ENCODE data around the gene LARGE1.

DNA sequence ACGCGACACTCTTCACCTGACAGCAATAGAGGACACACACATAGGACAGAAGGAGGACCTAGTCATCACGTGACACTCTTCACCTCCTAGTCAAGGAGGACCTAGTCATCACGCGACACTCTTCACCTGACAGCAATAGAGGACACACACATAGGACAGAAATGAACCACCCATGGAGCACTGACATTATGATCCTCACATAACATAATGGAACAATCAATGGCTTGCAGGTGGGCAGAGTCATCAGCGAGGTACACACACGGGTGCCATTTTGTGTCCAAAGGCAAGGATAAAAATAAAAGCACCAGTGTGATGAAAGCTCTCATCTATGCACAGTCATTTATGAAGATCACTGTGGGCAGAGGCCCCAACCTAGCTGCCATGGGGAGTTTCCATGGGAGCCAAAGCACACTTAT, 354.7 kb downstream of the LARGE1 start:
- TF ChIP-seq EZH2phosphoT487 (IDR thresholded peaks at IDR 0.05; ENCODE audit: insufficient read depth, low read depth): no peak
- no peak for TF ChIP-seq EZH2 (IDR thresholded peaks at IDR 0.05; ENCODE audit: insufficient read depth, poor library complexity, severe bottlenecking)

Data from GM23248 (cell line).